Hematopoietic multipotent progenitor cell treated with erythropoietin and hydrocortisone succinate and interleukin-3 and kit ligand, for 15 days (in vitro differentiated cells): Measurements from ENCODE around the gene PKD2L2.
"Not testable (repeated sequence)": the region's sequence is repeated elsewhere in the genome, so short reads cannot be mapped to it uniquely, and the experiment has no call there.

Source experiments
- DNase-seq: peaks from one replicate; pipeline ENCODE4 v3.0.0-alpha.2; 2015; ENCODE audit warnings: low spot score

Gene PKD2L2

DNA sequence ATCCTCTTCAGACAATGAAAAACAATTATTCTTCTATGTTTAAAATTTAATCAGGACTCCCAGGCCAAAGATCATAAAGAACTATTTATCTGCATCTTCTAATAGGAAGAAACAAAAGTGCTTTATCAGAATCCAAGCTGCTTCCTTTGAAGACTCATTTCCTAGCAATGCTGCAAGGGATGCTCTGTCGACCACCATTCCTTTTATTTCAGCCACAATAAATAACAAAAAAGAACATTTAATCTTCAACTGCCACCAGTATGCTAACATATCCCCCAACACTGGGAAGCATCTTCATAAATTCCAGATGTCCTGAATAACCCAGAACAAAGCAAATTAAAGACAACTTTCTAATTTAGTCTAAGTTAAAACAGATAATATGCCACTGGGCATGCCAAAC lies 68.7 kb downstream of the PKD2L2 start:
- no peak for DNase-seq

DNA sequence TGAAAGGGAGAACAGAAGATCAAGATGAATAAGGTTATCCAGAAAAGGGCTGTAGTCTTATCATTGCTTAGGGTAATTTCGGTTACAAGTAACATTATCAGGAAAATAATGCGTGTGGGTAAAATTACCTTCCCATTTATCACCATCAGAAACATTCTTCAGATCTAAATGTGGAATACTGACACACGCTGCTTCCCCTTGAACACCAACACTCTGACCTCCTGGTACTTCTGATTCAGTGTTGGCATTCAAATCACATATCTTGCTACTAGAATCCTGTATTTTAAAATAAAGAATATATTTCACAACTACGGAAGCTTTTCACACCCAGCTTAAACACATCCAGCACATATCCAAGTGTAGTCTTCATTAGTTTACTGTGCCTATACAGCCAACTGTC lies 70.2 kb downstream of the PKD2L2 start:
- no peak for DNase-seq

DNA sequence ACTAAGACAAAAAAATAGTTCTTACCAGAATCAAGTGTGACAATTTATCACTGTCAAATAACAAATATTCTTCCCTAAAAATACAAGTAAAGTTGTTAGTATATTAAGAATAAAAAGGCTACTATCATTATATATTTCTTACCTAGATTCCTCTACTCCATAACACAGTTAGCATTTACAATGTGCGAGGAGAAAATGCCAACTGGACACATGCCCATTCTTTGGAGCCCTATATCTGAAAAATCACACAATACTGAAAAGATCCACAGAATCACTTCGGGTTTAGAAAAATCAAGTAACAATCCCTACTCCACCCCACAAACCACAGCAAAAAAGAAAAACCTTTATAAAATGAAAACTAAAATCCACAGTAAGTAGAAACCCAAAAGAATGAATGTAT lies 70.9 kb downstream of the PKD2L2 start:
- DNase-seq: no peak

DNA sequence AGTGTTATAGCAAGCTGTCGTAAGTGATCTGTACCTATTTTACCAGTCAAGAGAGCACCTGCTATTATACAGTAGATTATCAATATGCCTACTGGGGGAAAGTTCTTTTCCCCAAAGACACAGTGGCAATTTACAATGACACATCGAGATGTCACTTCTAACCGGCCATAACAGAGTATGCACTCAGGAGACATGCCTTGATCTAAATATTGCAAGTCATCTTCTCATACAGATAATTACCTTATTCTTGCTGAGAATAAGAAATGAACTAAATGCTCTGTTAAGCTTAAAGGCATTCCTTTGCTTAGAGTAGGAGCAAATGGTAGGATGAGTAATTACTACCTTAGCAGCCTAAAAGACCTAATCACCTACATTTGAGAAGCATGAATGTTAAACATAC lies 71.6 kb downstream of the PKD2L2 start:
- peak; percentile 12 for DNase-seq

DNA sequence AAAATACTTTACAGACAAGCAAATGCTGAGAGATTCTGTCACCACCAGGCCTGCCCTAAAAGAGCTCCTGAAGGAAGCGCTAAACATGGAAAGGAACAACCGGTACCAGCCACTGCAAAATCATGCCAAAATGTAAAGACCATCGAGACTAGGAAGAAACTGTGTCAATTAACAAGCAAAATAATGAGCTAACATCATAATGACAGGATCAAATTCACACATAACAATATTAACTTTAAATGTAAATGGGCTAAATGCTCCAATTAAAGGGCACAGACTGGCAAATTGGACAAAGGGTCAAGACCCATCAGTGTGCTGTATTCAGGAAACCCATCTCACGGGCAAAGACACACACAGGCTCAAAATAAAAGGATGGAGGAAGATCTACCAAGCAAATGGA lies 81.1 kb downstream of the PKD2L2 start:
- DNase-seq: not testable (repeated sequence)

DNA sequence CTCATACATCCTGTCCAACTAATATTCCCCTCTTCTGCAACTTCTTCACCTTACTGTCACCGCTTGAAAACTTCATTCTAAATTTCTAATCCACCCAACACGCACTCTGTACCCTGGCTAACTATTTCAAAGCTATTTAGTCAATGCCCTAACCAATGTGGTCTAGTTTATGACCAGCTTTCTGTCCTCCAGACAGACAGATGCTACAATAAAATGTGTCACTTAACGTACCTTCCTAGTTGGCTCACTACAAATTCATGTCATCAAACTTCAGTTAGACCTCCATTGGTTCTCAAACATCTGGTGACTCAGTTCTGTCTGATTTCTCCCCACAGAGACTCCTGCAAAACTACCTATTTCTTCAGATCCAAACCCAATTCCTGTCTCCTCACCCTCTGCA lies 86.0 kb downstream of the PKD2L2 start:
- no peak for DNase-seq

DNA sequence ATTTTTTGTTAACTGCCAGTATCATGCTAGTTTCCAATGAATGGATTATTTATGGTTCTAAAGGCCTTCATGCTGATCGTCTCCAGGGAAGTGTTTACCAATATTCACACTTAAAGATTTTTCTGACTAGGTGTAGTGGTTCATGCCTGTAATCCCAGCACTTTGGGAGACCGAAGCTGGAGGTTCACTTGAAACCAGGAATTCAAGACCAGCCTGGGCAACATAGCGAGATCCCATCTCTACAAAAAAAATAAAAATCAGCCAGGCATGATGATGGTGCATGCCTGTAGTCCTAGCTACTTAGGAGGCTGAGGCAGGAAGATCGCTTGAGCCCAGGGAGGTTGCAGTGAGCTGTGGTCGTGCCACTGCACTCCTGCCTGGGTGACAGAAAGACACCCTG lies 100.2 kb downstream of the PKD2L2 start:
- no peak for DNase-seq
